Activated T-helper 1 cell treated with anti-CD3 and anti-CD28 coated beads, Interleukin-12 subunit alpha, Interleukin-12 subunit beta, Interleukin-2, Interleukin-4 antibody, amounts not matched to agents 30 ng/mL and 10 ng/mL and 1 ng/mL, durations not matched to agents 14 hours and 24 hours and 36 hours (primary cell): ENCODE data around the gene USP35. TPM values are rescaled to one million over a fixed set of nuclear protein-coding genes. Genes with fewer than 3 reads are reported as not detected.

Experiments
- DNase-seq: peaks from one replicate; pipeline ENCODE4 v3.0.0; 2021; ENCODE audit warnings: low spot score
- H3K27ac Mint-ChIP-seq: one replicate; pipeline ENCODE4 v1.8.0; 2021; ENCODE audit warnings: mild to moderate bottlenecking, mixed read lengths
- H3K27me3 Mint-ChIP-seq: one replicate; pipeline ENCODE4 v1.8.0; 2022; ENCODE audit warnings: mild to moderate bottlenecking, moderate library complexity, mixed read lengths; ENCODE audit not compliant: insufficient read depth
- H3K36me3 Mint-ChIP-seq: one replicate; pipeline ENCODE4 v1.8.0; 2021; ENCODE audit warnings: low read depth, mixed read lengths
- H3K4me1 Mint-ChIP-seq: one replicate; pipeline ENCODE4 v1.8.0; 2021; ENCODE audit warnings: low read depth, mixed read lengths
- H3K4me3 Mint-ChIP-seq: one replicate; pipeline ENCODE4 v1.8.0; 2021; ENCODE audit warnings: mild to moderate bottlenecking, moderate library complexity, mixed read lengths
- H3K9me3 Mint-ChIP-seq: one replicate; pipeline ENCODE4 v1.8.0; 2021; ENCODE audit warnings: mixed read lengths
- intact Hi-C: fragments of 100-400 bp; cut with micrococcal nuclease; formaldehyde crosslinking; loops from one replicate; pipeline ENCODE4 v1.15.1; 2024
- total RNA-seq: library from RNA; stranded (reverse); gene quantifications from 2 replicates; pipeline ENCODE4 v1.2.3, GENCODE V29; 2022

The USP35 gene
- total RNA-seq, 1 donor from 2014 or later: 11.8 TPM

- Mint-ChIP-seq H3K4me3 (no peak overlapping the region), H3K27ac (peak overlapping the region; percentile 40), H3K4me1 (peaks cover 11% of the 10 kb centered on the region), H3K9me3 (no peaks in the 10 kb centered on the region), H3K27me3 (peaks cover 1% of the 10 kb centered on the region), H3K36me3 (peaks cover 10% of the 10 kb centered on the region)
- DNase-seq: no peak
- intact Hi-C loops: no loop called here
Measured at GRCh38 chr11:78262691-78263090, 74.0 kb downstream of the USP35 start.

Other genes with a start within 250 kb of the USP35 start
- 58.2 and 63.6 TPM in 2 replicates for gene INTS4, start 194.3 kb upstream of the USP35 start, total RNA-seq
- gene KCTD14, start 165.6 kb upstream of the USP35 start, total RNA-seq: 0.16 and 0.49 TPM in 2 replicates
- not detected in 2 replicates for gene THRSP, start 125.1 kb upstream of the USP35 start, total RNA-seq
- gene NDUFC2, start 109.1 kb upstream of the USP35 start, total RNA-seq: 208 and 220 TPM in 2 replicates
- gene ALG8, start 49.3 kb upstream of the USP35 start, total RNA-seq: 57.9 and 74.2 TPM in 2 replicates
- 10.7 and 12.0 TPM in 2 replicates for gene KCTD21, start 293 bp upstream of the USP35 start, total RNA-seq
- gene GAB2, start 228.9 kb downstream of the USP35 start, total RNA-seq: 15.9 and 16.0 TPM in 2 replicates